ENCODE results near the gene ISOC2. TPM values are rescaled to one million over a fixed set of nuclear protein-coding genes. Genes with fewer than 3 reads are reported as not detected.

ISOC2 gene
- total and polyA plus RNA-seq, 9 of the 15 experiments (the other 6 are each of a cell fraction or from before 2014, with no cell fraction given) = 1.2 to 229 (median 58.3) TPM

DNA sequence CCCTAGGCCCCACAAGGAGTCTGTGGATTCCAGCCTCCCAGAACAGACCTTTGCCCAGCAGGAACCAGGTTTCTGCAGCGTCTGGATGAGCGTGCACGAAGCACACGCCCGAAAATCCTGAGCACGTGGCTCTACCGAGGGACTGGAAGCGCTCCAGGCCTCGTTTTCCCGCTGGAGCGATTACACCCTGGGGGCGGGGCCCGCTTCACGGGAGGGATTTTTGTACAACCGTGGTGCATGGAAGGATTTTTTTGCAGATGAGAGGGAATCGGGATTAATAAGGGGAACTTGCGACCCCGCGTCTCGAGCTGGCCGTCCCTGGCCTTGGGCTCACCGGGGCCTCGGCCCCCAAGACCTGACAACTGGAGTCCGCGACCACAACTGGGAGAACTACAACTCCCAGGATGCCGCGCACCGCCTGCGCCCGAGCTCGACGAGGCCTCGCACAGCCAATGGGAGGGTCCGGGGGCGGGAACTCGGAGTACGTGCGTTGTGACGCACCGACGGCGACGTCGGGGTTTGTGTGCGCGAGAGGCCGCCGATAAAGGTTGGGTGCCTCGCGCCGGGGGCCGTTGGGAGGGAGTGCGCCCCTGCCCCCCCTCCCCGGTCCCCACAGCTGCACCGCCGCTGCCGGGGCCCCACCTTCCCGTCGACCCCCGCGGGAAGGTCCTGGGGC is 14.8 kb upstream of the ISOC2 start, which contains the start of gene ZNF628 (continued):
- TF ChIP-seq, protein P1, sequence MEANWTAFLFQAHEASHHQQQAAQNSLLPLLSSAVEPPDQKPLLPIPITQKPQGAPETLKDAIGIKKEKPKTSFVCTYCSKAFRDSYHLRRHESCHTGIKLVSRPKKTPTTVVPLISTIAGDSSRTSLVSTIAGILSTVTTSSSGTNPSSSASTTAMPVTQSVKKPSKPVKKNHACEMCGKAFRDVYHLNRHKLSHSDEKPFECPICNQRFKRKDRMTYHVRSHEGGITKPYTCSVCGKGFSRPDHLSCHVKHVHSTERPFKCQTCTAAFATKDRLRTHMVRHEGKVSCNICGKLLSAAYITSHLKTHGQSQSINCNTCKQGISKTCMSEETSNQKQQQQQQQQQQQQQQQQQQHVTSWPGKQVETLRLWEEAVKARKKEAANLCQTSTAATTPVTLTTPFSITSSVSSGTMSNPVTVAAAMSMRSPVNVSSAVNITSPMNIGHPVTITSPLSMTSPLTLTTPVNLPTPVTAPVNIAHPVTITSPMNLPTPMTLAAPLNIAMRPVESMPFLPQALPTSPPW (CRISPR knock-in tag; IDR thresholded peaks at IDR 0.05) = no peak; the same call in 1 of the 2 replicates
- TF ChIP-seq HCFC1 (IDR thresholded peaks at IDR 0.05; ENCODE audit: low read depth, low read length) (peak; percentile 99), ZNF75A (CRISPR knock-in tag; IDR thresholded peaks at IDR 0.05) (no peak), ZNF766 (CRISPR knock-in tag; conservative IDR thresholded peaks at IDR 0.05) (peak; percentile 75), E2F3 (CRISPR knock-in tag; IDR thresholded peaks at IDR 0.05) (peak; percentile 84; the same call in 1 of the 2 replicates), U2AF2 (optimal IDR thresholded peaks at IDR 0.05; ENCODE audit: low read depth, low read length) (no peak), ELF1 (tag; IDR thresholded peaks at IDR 0.05) (no peak), ZNF507 (tag; conservative IDR thresholded peaks at IDR 0.05) (no peak), NFYB (IDR thresholded peaks at IDR 0.05; ENCODE audit: extremely low read depth, insufficient read length) (peak; percentile 91), ZNF224 (CRISPR knock-in tag; IDR thresholded peaks at IDR 0.05) (no peak), ZNF184 (CRISPR knock-in tag; IDR thresholded peaks at IDR 0.05) (no peak), EZH2 (IDR thresholded peaks at IDR 0.05; ENCODE audit: borderline replicate concordance, low read depth, low read length) (no peak), CCNT2 (IDR thresholded peaks at IDR 0.05; ENCODE audit: borderline replicate concordance, extremely low read depth, insufficient read length, low read depth, low read length) (peak; percentile 46), ZNF79 (CRISPR knock-in tag; IDR thresholded peaks at IDR 0.05; ENCODE audit: low read depth) (no peak), SAP30 (IDR thresholded peaks at IDR 0.05; ENCODE audit: borderline replicate concordance, insufficient read depth, low read depth, low read length, poor library complexity, severe bottlenecking) (peak; percentile 53), FOXJ2 (tag; IDR thresholded peaks at IDR 0.05) (peak; percentile 76; the same call in 1 of the 2 replicates), ZNF780A (CRISPR knock-in tag; IDR thresholded peaks at IDR 0.05) (no peak)
- TF ChIP-seq, protein P2, sequence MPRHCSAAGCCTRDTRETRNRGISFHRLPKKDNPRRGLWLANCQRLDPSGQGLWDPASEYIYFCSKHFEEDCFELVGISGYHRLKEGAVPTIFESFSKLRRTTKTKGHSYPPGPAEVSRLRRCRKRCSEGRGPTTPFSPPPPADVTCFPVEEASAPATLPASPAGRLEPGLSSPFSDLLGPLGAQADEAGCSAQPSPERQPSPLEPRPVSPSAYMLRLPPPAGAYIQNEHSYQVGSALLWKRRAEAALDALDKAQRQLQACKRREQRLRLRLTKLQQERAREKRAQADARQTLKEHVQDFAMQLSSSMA (CRISPR knock-in tag; IDR thresholded peaks at IDR 0.05) = no peak
- TF ChIP-seq, protein P3, sequence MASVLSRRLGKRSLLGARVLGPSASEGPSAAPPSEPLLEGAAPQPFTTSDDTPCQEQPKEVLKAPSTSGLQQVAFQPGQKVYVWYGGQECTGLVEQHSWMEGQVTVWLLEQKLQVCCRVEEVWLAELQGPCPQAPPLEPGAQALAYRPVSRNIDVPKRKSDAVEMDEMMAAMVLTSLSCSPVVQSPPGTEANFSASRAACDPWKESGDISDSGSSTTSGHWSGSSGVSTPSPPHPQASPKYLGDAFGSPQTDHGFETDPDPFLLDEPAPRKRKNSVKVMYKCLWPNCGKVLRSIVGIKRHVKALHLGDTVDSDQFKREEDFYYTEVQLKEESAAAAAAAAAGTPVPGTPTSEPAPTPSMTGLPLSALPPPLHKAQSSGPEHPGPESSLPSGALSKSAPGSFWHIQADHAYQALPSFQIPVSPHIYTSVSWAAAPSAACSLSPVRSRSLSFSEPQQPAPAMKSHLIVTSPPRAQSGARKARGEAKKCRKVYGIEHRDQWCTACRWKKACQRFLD (CRISPR knock-in tag; IDR thresholded peaks at IDR 0.05) = peak; percentile 91; the same call in 1 of the 2 replicates
